ENCODE measurements around the gene FBXL12. TPM values are rescaled to one million over a fixed set of nuclear protein-coding genes. Genes with fewer than 3 reads are reported as not detected.

The FBXL12 gene
- total and polyA plus RNA-seq, 12 donors = 10.5 to 19.5 (median 11.9) TPM

- peaks cover 3 to 27% (median 22%) of the 10 kb centered on the region in 9 donors for H3K4me1 ChIP-seq
- 1% methylated on average over 21 of the region's 21 CpGs for WGBS, 2 donors
- DNase-seq (no peak), ATAC-seq (no peak)
- H3K27me3 ChIP-seq = no peaks in the 10 kb centered on the region
- H3K4me3 ChIP-seq = peak overlapping the region in 8 of 10 donors; percentile 76 to 100 (median 94)
- H3K36me3 ChIP-seq = peaks cover 0 to 11% (median 0%) of the 10 kb centered on the region in 9 donors
- H3K9me3 ChIP-seq = no peaks in the 10 kb centered on the region
- TF ChIP-seq CTCF (IDR thresholded peaks at IDR 0.05) = no peak
- intact Hi-C loops (cut with DNase I) = loop anchor here in 4 of 10 donors (1.0 to 2.0 kb wide), 2 partner anchors 27 kb away; no protein-coding TSS in a partner anchor
- peak overlapping the region; percentile 46 to 99 (median 95) for H3K27ac ChIP-seq
Measured at GRCh38 chr19:9819596-9819909, 674 bp upstream of the FBXL12 start.

GRCh38 chr19:9818175-9818733, 625 bp downstream of the FBXL12 start:
- H3K4me3 ChIP-seq = peak overlapping the region; percentile 76 to 100 (median 97)
- peaks cover 3 to 27% (median 22%) of the 10 kb centered on the region in 9 donors for H3K4me1 ChIP-seq
- DNase-seq (no peak), ATAC-seq (no peak)
- 2 to 4% methylated on average over 38 to 39 of the region's 39 CpGs for WGBS, 2 donors
- no peak for TF ChIP-seq CTCF (IDR thresholded peaks at IDR 0.05)
- no peaks in the 10 kb centered on the region for H3K27me3 ChIP-seq
- H3K9me3 ChIP-seq = no peaks in the 10 kb centered on the region
- H3K27ac ChIP-seq = peak overlapping the region; percentile 93 to 99 (median 96)
- intact Hi-C loops (cut with DNase I) = loop anchor here in 3 of 10 donors (2.0 kb wide), 1 partner anchor 25 kb away; no protein-coding TSS in a partner anchor
- peaks cover 0 to 22% (median 0%) of the 10 kb centered on the region in 9 donors for H3K36me3 ChIP-seq

- 94 to 97% methylated on average over 21 of the region's 21 CpGs for WGBS, 2 donors
- no peaks in the 10 kb centered on the region for H3K9me3 ChIP-seq
- no peak for TF ChIP-seq CTCF (IDR thresholded peaks at IDR 0.05)
- H3K4me1 ChIP-seq = no peaks in the 10 kb centered on the region
- H3K27ac ChIP-seq = no peak overlapping the region
- no peak for ATAC-seq
- intact Hi-C loops (cut with DNase I) = no loop called here
- DNase-seq = no peak
- no peaks in the 10 kb centered on the region for H3K27me3 ChIP-seq
- H3K36me3 ChIP-seq = peaks cover 0 to 88% (median 37%) of the 10 kb centered on the region in 9 donors
- no peak overlapping the region for H3K4me3 ChIP-seq
Measured at GRCh38 chr19:9811139-9811538, 7.7 kb downstream of the FBXL12 start.

- 93 to 95% methylated on average over 11 of the region's 11 CpGs for WGBS, 2 donors
- no peak for TF ChIP-seq CTCF (IDR thresholded peaks at IDR 0.05)
- no peak for DNase-seq
- Histone ChIP-seq H3K27ac (no peak overlapping the region), H3K9me3 (no peaks in the 10 kb centered on the region), H3K27me3 (no peaks in the 10 kb centered on the region), H3K4me3 (no peak overlapping the region), H3K4me1 (no peaks in the 10 kb centered on the region), H3K36me3 (peaks cover 0 to 90% (median 37%) of the 10 kb centered on the region in 9 donors)
- no peak for ATAC-seq
- intact Hi-C loops (cut with DNase I) = no loop called here
Measured at GRCh38 chr19:9808855-9809824, 9.7 kb downstream of the FBXL12 start.

Data from heart right ventricle (tissue), 16 donors.